GM19099 (cell line): ENCODE measurements around the gene AUP1.

ENCODE experiments used
- POLR2A ChIP-seq: IDR thresholded peaks from 3 replicates; pipeline ENCODE4 v1.6.1; 2011; ENCODE audit warnings: low read depth; ENCODE audit not compliant: insufficient read length; ENCODE audit errors: extremely low read depth

The AUP1 gene

GRCh38 chr2:74530239-74531187 is 1.0 kb upstream of the AUP1 start:
- TF ChIP-seq POLR2A: peak; percentile 37

- no peak for TF ChIP-seq POLR2A
These were observed 728 bp downstream of the AUP1 start for GRCh38 chr2:74528600-74529356.

GRCh38 chr2:74527741-74528140 is 1.8 kb downstream of the AUP1 start:
- TF ChIP-seq POLR2A: no peak

GRCh38 chr2:74526649-74527230 is 2.8 kb downstream of the AUP1 start:
- no peak for TF ChIP-seq POLR2A

GRCh38 chr2:74525717-74526648 is 3.5 kb downstream of the AUP1 start, which contains the start of gene DQX1:
Gene DQX1, minus strand, starts transcription at chr2:74526231. Its CDS starts 502 bp downstream, at chr2:74525729.
- TF ChIP-seq POLR2A: no peak

GRCh38 chr2:74524955-74525716 is 4.4 kb downstream of the AUP1 start:
- TF ChIP-seq POLR2A: no peak

GRCh38 chr2:74524005-74524404 is 5.5 kb downstream of the AUP1 start:
- TF ChIP-seq POLR2A: no peak

GRCh38 chr2:74522516-74522915 is 7.0 kb downstream of the AUP1 start:
- no peak for TF ChIP-seq POLR2A

GRCh38 chr2:74516650-74517049 is 12.9 kb downstream of the AUP1 start:
- no peak for TF ChIP-seq POLR2A

- no peak for TF ChIP-seq POLR2A
These were observed 13.4 kb downstream of the AUP1 start for GRCh38 chr2:74515981-74516633.

- no peak for TF ChIP-seq POLR2A
These were observed 14.1 kb downstream of the AUP1 start for GRCh38 chr2:74515271-74515980.
